H9 (cell line): Measurements from ENCODE around the gene PAX8. TPM values are rescaled to one million over a fixed set of nuclear protein-coding genes. Genes with fewer than 3 reads are reported as not detected.
A peak's percentile ranks its signal among the peaks of the same experiment; 100 is the strongest.

Experiments
- DNase-seq: peaks from one replicate; pipeline ENCODE4 v3.0.0-alpha.2; 2017
- H2AFZ ChIP-seq: one replicate; pipeline ENCODE4 v1.6.1; 2013; ENCODE audit warnings: mild to moderate bottlenecking, low read length, control low read depth, moderate library complexity
- H2AK5ac ChIP-seq: 2 replicates; pipeline ENCODE4 v1.6.1; 2013; ENCODE audit warnings: low read length, control low read depth, mixed read lengths; ENCODE audit not compliant: insufficient read length
- H2BK120ac ChIP-seq: one replicate; pipeline ENCODE4 v1.6.1; 2013; ENCODE audit warnings: low read depth, mild to moderate bottlenecking, low read length, control low read depth, inconsistent platforms; ENCODE audit not compliant: poor library complexity, severe bottlenecking
- H2BK12ac ChIP-seq: 2 replicates; pipeline ENCODE4 v1.6.1; 2013; ENCODE audit warnings: low read length, control low read depth, mixed read lengths, low read depth; ENCODE audit not compliant: insufficient read length
- H2BK15ac ChIP-seq: 2 replicates; pipeline ENCODE4 v1.6.1; 2013; ENCODE audit warnings: low read depth, low read length, control low read depth
- H2BK20ac ChIP-seq: one replicate; pipeline ENCODE4 v1.6.1; 2013; ENCODE audit warnings: low read depth, mild to moderate bottlenecking, low read length, control low read depth, inconsistent platforms; ENCODE audit not compliant: poor library complexity, severe bottlenecking
- H2BK5ac ChIP-seq: 2 replicates; pipeline ENCODE4 v1.6.1; 2013; ENCODE audit warnings: low read length, control low read depth, mixed read lengths; ENCODE audit not compliant: insufficient read length
- H3K14ac ChIP-seq: 2 replicates; pipeline ENCODE4 v1.6.1; 2013; ENCODE audit warnings: low read length, control low read depth; ENCODE audit not compliant: insufficient read depth
- H3K18ac ChIP-seq: 2 replicates; pipeline ENCODE4 v1.6.1; 2013; ENCODE audit warnings: low read depth, mild to moderate bottlenecking, mixed read lengths, low read length, control low read depth; ENCODE audit not compliant: insufficient read length
- H3K23ac ChIP-seq: 2 replicates; pipeline ENCODE4 v1.6.1; 2013; ENCODE audit warnings: low read length, control low read depth, mixed read lengths, low read depth; ENCODE audit not compliant: insufficient read length
- H3K23me2 ChIP-seq: 2 replicates; pipeline ENCODE4 v1.6.1; 2013; ENCODE audit warnings: low read depth, mild to moderate bottlenecking, mixed read lengths, low read length, control low read depth; ENCODE audit not compliant: insufficient read length, poor library complexity, severe bottlenecking
- H3K27ac ChIP-seq: 2 replicates; pipeline ENCODE4 v1.5.1; 2013; ENCODE audit warnings: low read length, control low read depth, mixed read lengths, low read depth; ENCODE audit not compliant: insufficient read length
- H3K27me3 ChIP-seq: 2 replicates; pipeline ENCODE4 v1.6.1; 2013; ENCODE audit warnings: low read length, control low read depth, inconsistent platforms; ENCODE audit not compliant: insufficient read depth
- H3K4ac ChIP-seq: 2 replicates; pipeline ENCODE4 v1.6.1; 2013; ENCODE audit warnings: low read depth, mild to moderate bottlenecking, control low read depth, inconsistent platforms, low read length, moderate library complexity
- H3K4me1 ChIP-seq: 2 replicates; pipeline ENCODE4 v1.6.1; 2013; ENCODE audit warnings: low read length, control low read depth, inconsistent platforms; ENCODE audit not compliant: insufficient read depth
- H3K4me2 ChIP-seq: 2 replicates; pipeline ENCODE4 v1.6.1; 2013; ENCODE audit warnings: low read length, control low read depth, mixed read lengths; ENCODE audit not compliant: insufficient read length, insufficient read depth
- H3K56ac ChIP-seq: 2 replicates; pipeline ENCODE4 v1.6.1; 2013; ENCODE audit warnings: low read depth, mild to moderate bottlenecking, mixed read lengths, low read length, control low read depth; ENCODE audit not compliant: insufficient read length
- H3K79me1 ChIP-seq: 2 replicates; pipeline ENCODE4 v1.6.1; 2013; ENCODE audit warnings: low read depth, mild to moderate bottlenecking, moderate library complexity, low read length, control low read depth, inconsistent platforms; ENCODE audit not compliant: insufficient read depth, poor library complexity, severe bottlenecking
- H3K79me2 ChIP-seq: 2 replicates; pipeline ENCODE4 v1.6.1; 2013; ENCODE audit warnings: low read length, control low read depth, inconsistent platforms; ENCODE audit not compliant: insufficient read depth
- H3K9ac ChIP-seq: 2 replicates; pipeline ENCODE4 v1.6.1; 2013; ENCODE audit warnings: low read length, control low read depth, mixed read lengths; ENCODE audit not compliant: insufficient read length; ENCODE audit errors: extremely low read depth
- H3K9me3 ChIP-seq: one replicate; pipeline ENCODE4 v1.6.1; 2013; ENCODE audit warnings: low read depth, low read length, inconsistent platforms; ENCODE audit not compliant: control insufficient read depth
- H3T11ph ChIP-seq: one replicate; pipeline ENCODE4 v1.6.1; 2013; ENCODE audit warnings: mild to moderate bottlenecking, low read length, control low read depth, inconsistent platforms
- H4K20me1 ChIP-seq: one replicate; pipeline ENCODE4 v1.6.1; 2013; ENCODE audit not compliant: control insufficient read depth, insufficient read length, insufficient read depth
- H4K5ac ChIP-seq: 2 replicates; pipeline ENCODE4 v1.6.1; 2013; ENCODE audit warnings: low read depth, mild to moderate bottlenecking, mixed read lengths, low read length, control low read depth; ENCODE audit not compliant: insufficient read length
- H4K8ac ChIP-seq: replicated peaks from 2 replicates; pipeline ENCODE4 v1.6.1; 2013; ENCODE audit warnings: low read length, control low read depth, mixed read lengths, low read depth; ENCODE audit not compliant: insufficient read length
- H4K91ac ChIP-seq: 2 replicates; pipeline ENCODE4 v1.6.1; 2013; ENCODE audit warnings: low read depth, mild to moderate bottlenecking, moderate library complexity, mixed read lengths, low read length, control low read depth; ENCODE audit not compliant: insufficient read length
- H3K27ac Mint-ChIP-seq, 3 experiments: 2 replicates in 2 of 3; 3 replicates in 1 of 3; pipeline ENCODE4 v1.8.0; 2020 to 2021; ENCODE audit warnings: mixed read lengths in 3 of 3, mild to moderate bottlenecking in 1 of 3, moderate library complexity in 1 of 3
- H3K27me3 Mint-ChIP-seq: 2 replicates; pipeline ENCODE4 v1.8.0; 2021; ENCODE audit warnings: low read depth, mild to moderate bottlenecking, moderate library complexity, mixed read lengths
- H3K36me3 Mint-ChIP-seq, 3 experiments: 2 replicates in 2 of 3; 3 replicates in 1 of 3; pipeline ENCODE4 v1.8.0; 2020 to 2021; ENCODE audit warnings: low read depth in 3 of 3, mixed read lengths in 3 of 3; ENCODE audit not compliant: insufficient read depth in 1 of 3
- H3K4me1 Mint-ChIP-seq, 2 experiments: 2 replicates each; pipeline ENCODE4 v1.8.0; 2020; ENCODE audit warnings: mixed read lengths in 2 of 2
- H3K4me3 Mint-ChIP-seq, 2 experiments: 2 replicates in 1 of 2; 3 replicates in 1 of 2; pipeline ENCODE4 v1.8.0; 2020 to 2021; ENCODE audit warnings: mild to moderate bottlenecking in 2 of 2, mixed read lengths in 2 of 2, moderate library complexity in 1 of 2
- H3K9me3 Mint-ChIP-seq, 2 experiments: 2 replicates in 1 of 2; 3 replicates in 1 of 2; pipeline ENCODE4 v1.8.0; 2020; ENCODE audit warnings: mild to moderate bottlenecking in 2 of 2, mixed read lengths in 2 of 2, moderate library complexity in 1 of 2
- CTCF ChIP-seq: fragments of 200-600 bp; sonication (generic); conservative IDR thresholded peaks from 3 replicates; pipeline ENCODE4 v1.8.0; 2021; ENCODE audit warnings: antibody characterized with exemption, mild to moderate bottlenecking
- WGBS: extraction: QIAGEN DNeasy Blood & Tissue Kit; methylation state at CpG from one replicate; pipeline ENCODE4 v1.1.7; 2013; ENCODE audit warnings: missing lambda C conversion rate, low lambda C conversion rate, mixed read lengths; ENCODE audit not compliant: insufficient read length; ENCODE audit errors: extremely low coverage; 5-methylcytosine and 5-hydroxymethylcytosine counted together
- total RNA-seq: library from RNA; stranded (reverse); gene quantifications from 2 replicates; pipeline ENCODE4 v1.2.1, GENCODE V29; 2021

Gene PAX8
- total RNA-seq, 1 experiment from 2014 or later = not detected

GRCh38 chr2:113240915-113241911 lies 37.5 kb downstream of the PAX8 start:
- H3K27me3 ChIP-seq = no peaks in the 10 kb centered on the region
- no peak overlapping the region for H3K14ac ChIP-seq
- DNase-seq = no peak
- H3T11ph ChIP-seq = no peak overlapping the region
- no peak overlapping the region for H2AK5ac ChIP-seq
- no peaks in the 10 kb centered on the region; the same call in 1 of the 2 replicates for H3K4me1 ChIP-seq
- no peak overlapping the region for H3K56ac ChIP-seq
- no peak overlapping the region for H3K27ac ChIP-seq
- H3K4ac ChIP-seq = no peak overlapping the region
- no peak overlapping the region for H2BK12ac ChIP-seq
- H3K4me3 Mint-ChIP-seq = no peak overlapping the region
- no peaks in the 10 kb centered on the region for H3K79me1 ChIP-seq
- H3K23me2 ChIP-seq = no peaks in the 10 kb centered on the region
- H2BK120ac ChIP-seq = no peak overlapping the region
- no peak overlapping the region for H3K4me2 ChIP-seq
- H3K36me3 Mint-ChIP-seq = peaks cover 0 to 6% (median 3%) of the 10 kb centered on the region in 3 experiments; a peak in 2 of 7 replicates
- H4K91ac ChIP-seq = no peak overlapping the region
- no peak overlapping the region for H4K8ac ChIP-seq
- no peak overlapping the region for H4K5ac ChIP-seq
- H2BK20ac ChIP-seq = no peak overlapping the region
- H4K20me1 ChIP-seq = no peaks in the 10 kb centered on the region
- peaks cover 9% of the 10 kb centered on the region in 2 experiments for H3K4me1 Mint-ChIP-seq
- no CpG with 5 or more reads among the region's 18 CpGs for WGBS
- no peaks in the 10 kb centered on the region for H3K9me3 ChIP-seq
- no peak overlapping the region for H2BK15ac ChIP-seq
- H3K18ac ChIP-seq = no peak overlapping the region
- TF ChIP-seq CTCF = no peak
- peaks cover 5 to 9% of the 10 kb centered on the region in 2 experiments; a peak in 2 of 5 replicates for H3K9me3 Mint-ChIP-seq
- H3K27ac Mint-ChIP-seq = peak overlapping the region in 1 of 3 experiments; percentile 49; a peak in 1 of 7 replicates
- no peak overlapping the region for H3K9ac ChIP-seq
- peaks cover 5% of the 10 kb centered on the region for H3K27me3 Mint-ChIP-seq
- H3K23ac ChIP-seq = no peak overlapping the region
- no peaks in the 10 kb centered on the region for H3K79me2 ChIP-seq
- no peak overlapping the region for H2BK5ac ChIP-seq
- H2AFZ ChIP-seq = no peak overlapping the region
